ENCODE data around the gene MRTFA. TPM values are rescaled to one million over a fixed set of nuclear protein-coding genes. Genes with fewer than 3 reads are reported as not detected.
"Not testable (repeated sequence)": the region's sequence is repeated elsewhere in the genome, so short reads cannot be mapped to it uniquely, and the experiment has no call there.

Gene MRTFA
- polyA plus RNA-seq, 1 of the 3 experiments (the other 2 are of a cell fraction) = 5.8 TPM

GRCh38 chr22:40557972-40558371 is 78.5 kb downstream of the MRTFA start:
- Histone ChIP-seq H2AFZ (ENCODE audit: low read depth) (no peak overlapping the region), H3K79me2 (ENCODE audit: insufficient read depth) (peaks cover 57% of the 10 kb centered on the region), H3K4me2 (no peak overlapping the region), H3K27ac (ENCODE audit: low read depth in 2 of 2, low read length in 1 of 2) (no peak overlapping the region), H3K36me3 (replicated peaks in 1 of 2; ENCODE audit: control insufficient read depth in 1 of 2, insufficient read depth in 2 of 2, low read length in 1 of 2) (no peaks in the 10 kb centered on the region), H3F3A (replicated peaks; ENCODE audit: insufficient read depth) (peaks cover 5% of the 10 kb centered on the region), H4K20me1 (ENCODE audit: insufficient read depth) (no peaks in the 10 kb centered on the region), H3K9me2 (no peaks in the 10 kb centered on the region), H3K9ac (no peak overlapping the region), H3K27me3 (ENCODE audit: insufficient read depth) (no peaks in the 10 kb centered on the region), H3K4me3 (ENCODE audit: low read depth in 2 of 2, low read length in 1 of 2) (no peak overlapping the region), H3K4me1 (ENCODE audit: control insufficient read depth in 1 of 2, insufficient read depth in 2 of 2, low read depth in 1 of 2, low read length in 1 of 2) (peaks cover 0 to 12% of the 10 kb centered on the region in 2 experiments; a peak in 1 of 4 replicates), H3K9me3 (no peaks in the 10 kb centered on the region)
- ChIA-PET CTCF (no interaction called here), POLR2A (no interaction called here)
- TF ChIP-seq MXI1 (IDR thresholded peaks at IDR 0.05; ENCODE audit: low read depth, low read length) (no peak), CHD2 (IDR thresholded peaks at IDR 0.05; ENCODE audit: low read length, partially characterized antibody) (no peak), YY1 (IDR thresholded peaks at IDR 0.05; ENCODE audit: low read depth) (no peak), EP300 (IDR thresholded peaks at IDR 0.05; ENCODE audit: borderline replicate concordance in 1 of 2, low read depth in 1 of 2, low read length in 1 of 2) (no peak), FOSL2 (IDR thresholded peaks at IDR 0.05; ENCODE audit: borderline replicate concordance, low read depth) (no peak), RFX5 (IDR thresholded peaks at IDR 0.05; ENCODE audit: low read length) (no peak)
- 89% methylated on average over 2 of the region's 2 CpGs for WGBS (ENCODE audit: low lambda C conversion rate)
- DNase-seq = no peak

- Histone ChIP-seq H3K4me3 (ENCODE audit: low read depth in 2 of 2, low read length in 1 of 2) (no peak overlapping the region), H3K9ac (no peak overlapping the region), H3K79me2 (ENCODE audit: insufficient read depth) (peaks cover 51% of the 10 kb centered on the region), H4K20me1 (ENCODE audit: insufficient read depth) (no peaks in the 10 kb centered on the region), H3K9me2 (no peaks in the 10 kb centered on the region), H3K4me2 (no peak overlapping the region), H3K27ac (ENCODE audit: low read depth in 2 of 2, low read length in 1 of 2) (no peak overlapping the region), H3K27me3 (ENCODE audit: insufficient read depth) (no peaks in the 10 kb centered on the region), H3K4me1 (ENCODE audit: control insufficient read depth in 1 of 2, insufficient read depth in 2 of 2, low read depth in 1 of 2, low read length in 1 of 2) (peaks cover 0 to 12% of the 10 kb centered on the region in 2 experiments; a peak in 1 of 4 replicates), H2AFZ (ENCODE audit: low read depth) (no peak overlapping the region), H3F3A (replicated peaks; ENCODE audit: insufficient read depth) (peaks cover 5% of the 10 kb centered on the region), H3K36me3 (replicated peaks in 1 of 2; ENCODE audit: control insufficient read depth in 1 of 2, insufficient read depth in 2 of 2, low read length in 1 of 2) (no peaks in the 10 kb centered on the region), H3K9me3 (no peaks in the 10 kb centered on the region)
- ChIA-PET POLR2A (no interaction called here), CTCF (no interaction called here)
- DNase-seq = no peak
- 91% methylated on average over 1 of the region's 1 CpG for WGBS (ENCODE audit: low lambda C conversion rate)
- TF ChIP-seq NFIC (IDR thresholded peaks at IDR 0.05; ENCODE audit: borderline replicate concordance) (no peak), EZH2phosphoT487 (IDR thresholded peaks at IDR 0.05; ENCODE audit: borderline replicate concordance, low read depth) (no peak), MXI1 (IDR thresholded peaks at IDR 0.05; ENCODE audit: low read depth, low read length) (no peak), SMC3 (IDR thresholded peaks at IDR 0.05; ENCODE audit: low read depth, low read length) (no peak), USF2 (IDR thresholded peaks at IDR 0.05; ENCODE audit: borderline replicate concordance, low read depth, low read length) (no peak), RXRA (IDR thresholded peaks at IDR 0.05; ENCODE audit: borderline replicate concordance, low read depth) (no peak), POLR2AphosphoS5 (IDR thresholded peaks at IDR 0.05; ENCODE audit: low read depth, low read length) (no peak), TCF12 (IDR thresholded peaks at IDR 0.05) (no peak), FOXJ3 (CRISPR knock-in tag; IDR thresholded peaks at IDR 0.05) (no peak), RAD21 (IDR thresholded peaks at IDR 0.05; ENCODE audit: low read length) (no peak), MAX (IDR thresholded peaks at IDR 0.05; ENCODE audit: low read depth) (no peak), NRF1 (IDR thresholded peaks at IDR 0.05; ENCODE audit: low read depth, low read length) (no peak)
Observed at GRCh38 chr22:40556641-40557040, 79.9 kb downstream of the MRTFA start.

- H3K4me3 ChIP-seq (ENCODE audit: low read depth in 2 of 2, low read length in 1 of 2); H3F3A ChIP-seq (replicated peaks; ENCODE audit: insufficient read depth); H4K20me1 ChIP-seq (ENCODE audit: insufficient read depth); H2AFZ ChIP-seq (ENCODE audit: low read depth); H3K4me2 ChIP-seq; CTCF ChIA-PET; POLR2A ChIA-PET; H3K9me2 ChIP-seq; H3K9me3 ChIP-seq; H3K9ac ChIP-seq; H3K4me1 ChIP-seq (ENCODE audit: control insufficient read depth in 1 of 2, insufficient read depth in 2 of 2, low read depth in 1 of 2, low read length in 1 of 2); H3K36me3 ChIP-seq (replicated peaks in 1 of 2; ENCODE audit: control insufficient read depth in 1 of 2, insufficient read depth in 2 of 2, low read length in 1 of 2); H3K27ac ChIP-seq (ENCODE audit: low read depth in 2 of 2, low read length in 1 of 2); DNase-seq; H3K27me3 ChIP-seq (ENCODE audit: insufficient read depth): not testable (repeated sequence)
- 100% methylated on average over 1 of the region's 1 CpG for WGBS (ENCODE audit: low lambda C conversion rate)
- H3K79me2 ChIP-seq (ENCODE audit: insufficient read depth) = peaks cover 39% of the 10 kb centered on the region
Observed at GRCh38 chr22:40554023-40554422, 82.5 kb downstream of the MRTFA start.

All from SK-N-SH (cell line).